Ectodermal cell (in vitro differentiated cells): Measurements from ENCODE around the gene HOXD4. TPM values are rescaled to one million over a fixed set of nuclear protein-coding genes. Genes with fewer than 3 reads are reported as not detected.

Experiments used
- H3K27ac ChIP-seq: 2 replicates; pipeline ENCODE4 v1.7.0; 2013; ENCODE audit warnings: mild to moderate bottlenecking, low read depth, low read length; ENCODE audit not compliant: insufficient read depth, poor library complexity, severe bottlenecking
- H3K27me3 ChIP-seq: 2 replicates; pipeline ENCODE4 v1.7.0; 2013; ENCODE audit warnings: mild to moderate bottlenecking, low read length; ENCODE audit not compliant: insufficient read depth, control insufficient read depth, poor library complexity, severe bottlenecking
- H3K36me3 ChIP-seq: one replicate; pipeline ENCODE4 v1.7.0; 2013; ENCODE audit warnings: low read length; ENCODE audit not compliant: control insufficient read depth, insufficient read depth
- H3K4me1 ChIP-seq: one replicate; pipeline ENCODE4 v1.7.0; 2013; ENCODE audit warnings: low read length; ENCODE audit not compliant: control insufficient read depth, insufficient read depth
- H3K4me3 ChIP-seq: 2 replicates; pipeline ENCODE4 v1.7.0; 2013; ENCODE audit warnings: low read depth, low read length, control low read depth; ENCODE audit not compliant: insufficient read depth
- H3K9me3 ChIP-seq: 2 replicates; pipeline ENCODE4 v1.7.0; 2013; ENCODE audit warnings: mild to moderate bottlenecking, low read length, moderate library complexity; ENCODE audit not compliant: control insufficient read depth
- whole genome bisulfite sequencing, 2 experiments: methylation state at CpG; one replicate each; pipeline ENCODE4 v1.1.7; 2013; ENCODE audit warnings: missing lambda C conversion rate in 2 of 2; 5-methylcytosine and 5-hydroxymethylcytosine counted together
- polyA plus RNA-seq, 4 experiments: library from polyadenylated mRNA; stranded (reverse); fragments of 50-300 nt; gene quantifications; one replicate each; pipeline ENCODE4 v1.2.3, GENCODE V29; 2013

The HOXD4 gene
- polyA plus RNA-seq (2013, experiment 1 of 4) = 1.3 TPM
- 0.30 TPM for polyA plus RNA-seq (2013, experiment 2 of 4)
- polyA plus RNA-seq (2013, experiment 3 of 4) = 4.1 TPM
- 1.6 TPM for polyA plus RNA-seq (2013, experiment 4 of 4)

GRCh38 chr2:176151442-176152287, at the start of gene HOXD4:
HOXD4 (plus strand) TSS chr2:176151550; CDS start chr2:176151634, 84 bp downstream.
- Histone ChIP-seq H3K27ac (no peak within 1 kb of the TSS), H3K4me1 (no peaks in the 10 kb centered on the region)
- 4% methylated on average over 54 to 55 of the region's 55 CpGs for WGBS, 2 experiments

GRCh38 chr2:176101842-176102241, 49.5 kb upstream of the HOXD4 start:
- Histone ChIP-seq H3K4me1 (no peaks in the 10 kb centered on the region), H3K27me3 (peaks cover 100% of the 10 kb centered on the region), H3K4me3 (no peak overlapping the region), H3K36me3 (no peaks in the 10 kb centered on the region), H3K27ac (no peak overlapping the region), H3K9me3 (no peaks in the 10 kb centered on the region)
- 23 to 28% methylated on average over 5 of the region's 5 CpGs for WGBS, 2 experiments

More at GRCh38 chr2:176151442-176152287, at the start of gene HOXD4:
- H3K4me3 ChIP-seq = no peak within 1 kb of the TSS
- H3K9me3 ChIP-seq = no peaks in the 10 kb centered on the region
- no peaks in the 10 kb centered on the region for H3K36me3 ChIP-seq
- peaks cover 100% of the 10 kb centered on the region for H3K27me3 ChIP-seq

GRCh38 chr2:176102309-176102866, 49.0 kb upstream of the HOXD4 start:
- Histone ChIP-seq H3K27ac (no peak overlapping the region), H3K9me3 (no peaks in the 10 kb centered on the region), H3K36me3 (no peaks in the 10 kb centered on the region), H3K27me3 (peaks cover 100% of the 10 kb centered on the region), H3K4me1 (no peaks in the 10 kb centered on the region), H3K4me3 (no peak overlapping the region)
- WGBS, 2 experiments = 18 to 20% methylated on average over 7 of the region's 7 CpGs

GRCh38 chr2:176103194-176103593, 48.2 kb upstream of the HOXD4 start:
- Histone ChIP-seq H3K4me3 (no peak overlapping the region), H3K9me3 (no peaks in the 10 kb centered on the region), H3K27me3 (peaks cover 100% of the 10 kb centered on the region), H3K4me1 (no peaks in the 10 kb centered on the region), H3K27ac (no peak overlapping the region), H3K36me3 (no peaks in the 10 kb centered on the region)
- WGBS, 2 experiments = 3 to 7% methylated on average over 4 of the region's 7 CpGs

GRCh38 chr2:176103742-176104315, 47.5 kb upstream of the HOXD4 start:
- no peaks in the 10 kb centered on the region for H3K9me3 ChIP-seq
- no peak overlapping the region for H3K4me3 ChIP-seq
- peaks cover 100% of the 10 kb centered on the region for H3K27me3 ChIP-seq
- H3K27ac ChIP-seq = no peak overlapping the region
- H3K36me3 ChIP-seq = no peaks in the 10 kb centered on the region
- no peaks in the 10 kb centered on the region for H3K4me1 ChIP-seq
- WGBS, 2 experiments = 1 to 4% methylated on average over 17 of the region's 17 CpGs

- no peaks in the 10 kb centered on the region for H3K4me1 ChIP-seq
- no peaks in the 10 kb centered on the region for H3K36me3 ChIP-seq
- no peak overlapping the region for H3K27ac ChIP-seq
Measured at GRCh38 chr2:176104316-176105077, 46.9 kb upstream of the HOXD4 start.

GRCh38 chr2:176105078-176105729, 46.1 kb upstream of the HOXD4 start:
- H3K27ac ChIP-seq = no peak overlapping the region
- no peaks in the 10 kb centered on the region for H3K4me1 ChIP-seq
- H3K9me3 ChIP-seq = no peaks in the 10 kb centered on the region
- H3K27me3 ChIP-seq = peaks cover 100% of the 10 kb centered on the region
- 2 to 3% methylated on average over 25 of the region's 25 CpGs for WGBS, 2 experiments
- no peaks in the 10 kb centered on the region for H3K36me3 ChIP-seq
- H3K4me3 ChIP-seq = no peak overlapping the region

More at GRCh38 chr2:176104316-176105077, 46.9 kb upstream of the HOXD4 start:
- no peak overlapping the region for H3K4me3 ChIP-seq
- WGBS, 2 experiments = 3 to 4% methylated on average over 56 of the region's 56 CpGs
- no peaks in the 10 kb centered on the region for H3K9me3 ChIP-seq
- peaks cover 100% of the 10 kb centered on the region for H3K27me3 ChIP-seq

- no peaks in the 10 kb centered on the region for H3K36me3 ChIP-seq
- H3K27me3 ChIP-seq = peaks cover 100% of the 10 kb centered on the region
- no peaks in the 10 kb centered on the region for H3K9me3 ChIP-seq
- H3K4me1 ChIP-seq = no peaks in the 10 kb centered on the region
- H3K27ac ChIP-seq = no peak overlapping the region
- no peak overlapping the region for H3K4me3 ChIP-seq
- 3 to 4% methylated on average over 25 of the region's 25 CpGs for WGBS, 2 experiments
Measured at GRCh38 chr2:176105730-176106580, 45.4 kb upstream of the HOXD4 start.
